HEK293 (cell line): ENCODE measurements around the gene SLC26A1.

Experiments
- CTCF ChIA-PET: fragments of 350-600 bp; formaldehyde crosslinking; extraction: SDS; loops from one replicate; lab custom pipeline; 2021; ENCODE audit warnings: antibody characterized with exemption; lab: Yijun Ruan, JAX
- POLR2A ChIA-PET: fragments of 300-600 bp; formaldehyde crosslinking; extraction: SDS; loops from one replicate; lab custom pipeline; 2020; ENCODE audit warnings: antibody characterized with exemption, inconsistent platforms; lab: Yijun Ruan, JAX
- H3K27ac ChIP-seq: fragments of 200-500 bp; sonication (Bioruptor generic); 2 replicates; pipeline ENCODE4 v1.5.1; 2014; ENCODE audit warnings: low read depth, low read length, control low read depth, inconsistent platforms; ENCODE audit errors: extremely low read depth
- H3K36me3 ChIP-seq, 2 experiments: fragments of 200-500 bp in 1 of 2; sonication (Bioruptor generic) in 1 of 2; 1 replicate in 1 of 2; 2 replicates in 1 of 2; pipeline ENCODE4 v1.5.1; 2014 to 2017; ENCODE audit warnings: inconsistent platforms in 2 of 2, low read length in 2 of 2; ENCODE audit not compliant: control insufficient read depth in 2 of 2, insufficient read depth in 1 of 2
- H3K4me1 ChIP-seq: fragments of 200-500 bp; sonication (Bioruptor generic); 2 replicates; pipeline ENCODE4 v1.5.1; 2014; ENCODE audit warnings: mild to moderate bottlenecking, low read length, inconsistent platforms; ENCODE audit not compliant: control insufficient read depth, insufficient read depth
- H3K4me3 ChIP-seq: 2 replicates; pipeline ENCODE4 v1.5.1; 2011; ENCODE audit warnings: low read depth, mild to moderate bottlenecking, control low read depth, low read length, moderate library complexity
- H3K9me3 ChIP-seq: fragments of 200-500 bp; sonication (Bioruptor generic); 2 replicates; pipeline ENCODE4 v1.5.1; 2014; ENCODE audit warnings: low read depth, low read length, inconsistent platforms; ENCODE audit not compliant: control insufficient read depth, insufficient read depth
- BCL11A ChIP-seq: fragments of 450-650 bp; formaldehyde crosslinking; IDR thresholded peaks from 2 replicates; pipeline ENCODE4 v1.5.1; 2016; ENCODE audit warnings: low read depth, missing biosample characterization, missing genetic modification characterization
- ELK4 ChIP-seq: IDR thresholded peaks from 2 replicates; pipeline ENCODE4 v1.6.1; 2011; ENCODE audit warnings: mild to moderate bottlenecking, low read depth, low read length, borderline replicate concordance
- GLIS1 ChIP-seq: fragments of 450-650 bp; formaldehyde crosslinking; IDR thresholded peaks from 2 replicates; pipeline ENCODE4 v1.5.1; 2016; ENCODE audit warnings: missing biosample characterization, missing genetic modification characterization
- GLIS2 ChIP-seq: fragments of 450-650 bp; formaldehyde crosslinking; IDR thresholded peaks from 2 replicates; pipeline ENCODE4 v1.5.1; 2016; ENCODE audit warnings: missing biosample characterization, missing genetic modification characterization
- HIC1 ChIP-seq: fragments of 450-650 bp; formaldehyde crosslinking; IDR thresholded peaks from 2 replicates; pipeline ENCODE4 v1.5.1; 2016; ENCODE audit warnings: missing biosample characterization, missing genetic modification characterization
- KLF1 ChIP-seq: fragments of 450-650 bp; formaldehyde crosslinking; IDR thresholded peaks from 2 replicates; pipeline ENCODE4 v1.5.1; 2016; ENCODE audit warnings: missing biosample characterization, missing genetic modification characterization
- ZNF138 ChIP-seq: fragments of 450-650 bp; formaldehyde crosslinking; IDR thresholded peaks from 2 replicates; pipeline ENCODE4 v1.5.1; 2016; ENCODE audit warnings: missing biosample characterization, missing genetic modification characterization, borderline replicate concordance
- ZNF202 ChIP-seq: fragments of 450-650 bp; formaldehyde crosslinking; IDR thresholded peaks from 2 replicates; pipeline ENCODE4 v1.5.1; 2016; ENCODE audit warnings: missing biosample characterization, missing genetic modification characterization, borderline replicate concordance
- ZNF341 ChIP-seq: fragments of 450-650 bp; formaldehyde crosslinking; IDR thresholded peaks from 2 replicates; pipeline ENCODE4; 2016; ENCODE audit warnings: low read depth, missing biosample characterization, missing genetic modification characterization
- ZNF529 ChIP-seq: fragments of 450-650 bp; formaldehyde crosslinking; IDR thresholded peaks from 2 replicates; pipeline ENCODE4 v1.5.1; 2017; ENCODE audit warnings: missing genetic modification characterization, missing biosample characterization; ENCODE audit not compliant: insufficient replicate concordance
- ZNF580 ChIP-seq: fragments of 450-650 bp; formaldehyde crosslinking; IDR thresholded peaks from 2 replicates; pipeline ENCODE4 v1.5.1; 2016; ENCODE audit warnings: missing biosample characterization, missing genetic modification characterization
- ZNF621 ChIP-seq: fragments of 450-650 bp; formaldehyde crosslinking; IDR thresholded peaks from 2 replicates; pipeline ENCODE4 v1.5.1; 2017; ENCODE audit warnings: missing biosample characterization, missing genetic modification characterization
- ZNF707 ChIP-seq: fragments of 450-650 bp; formaldehyde crosslinking; IDR thresholded peaks from 2 replicates; pipeline ENCODE4 v1.5.1; 2016; ENCODE audit warnings: missing biosample characterization, missing genetic modification characterization
- TF ChIP-seq, protein P1 (sequence below): fragments of 450-650 bp; formaldehyde crosslinking; IDR thresholded peaks from 2 replicates; pipeline ENCODE4 v1.5.1; 2016; ENCODE audit warnings: missing biosample characterization, missing genetic modification characterization, borderline replicate concordance

Gene SLC26A1

GRCh38 chr4:1023075-1023640 lies 30.0 kb upstream of the SLC26A1 start:
- Histone ChIP-seq H3K36me3 (peaks cover 0 to 21% of the 10 kb centered on the region in 2 experiments; a peak in 1 of 3 replicates), H3K27ac (no peak overlapping the region), H3K4me1 (no peaks in the 10 kb centered on the region), H3K9me3 (no peaks in the 10 kb centered on the region), H3K4me3 (no peak overlapping the region)
- TF ChIP-seq GLIS2 (tag by site-specific recombination) (0 out of 2 replicates have a peak, but pooled peaks have one; percentile 25), GLIS1 (tag by site-specific recombination) (no peak)
- POLR2A ChIA-PET, result no interaction called here
- CTCF ChIA-PET, result no interaction called here

DNA sequence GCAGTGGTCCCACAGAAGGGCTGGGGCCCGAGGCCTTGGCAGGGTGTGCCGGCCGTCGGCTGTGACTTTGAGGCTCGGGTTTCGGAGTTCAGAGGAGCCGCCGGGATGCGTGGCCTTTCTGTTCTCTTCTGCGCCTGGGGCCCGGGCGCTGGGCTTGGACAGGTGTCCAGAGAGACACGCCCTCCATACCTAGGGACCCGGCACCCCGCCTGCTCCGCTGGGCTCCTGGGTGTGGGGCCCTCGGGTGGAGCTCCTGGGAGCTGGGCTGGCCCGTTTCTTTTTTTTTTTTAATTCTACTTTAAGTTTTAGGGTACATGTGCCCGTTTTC lies 29.5 kb upstream of the SLC26A1 start:
- ChIA-PET CTCF (no interaction called here), POLR2A (no interaction called here)
- TF ChIP-seq ZNF621 (tag by site-specific recombination), result no peak
- TF ChIP-seq KLF1 (tag by site-specific recombination), result peak; percentile 92
- Histone ChIP-seq H3K4me1 (no peaks in the 10 kb centered on the region), H3K36me3 (peaks cover 0 to 21% of the 10 kb centered on the region in 2 experiments; a peak in 1 of 3 replicates), H3K9me3 (no peaks in the 10 kb centered on the region), H3K4me3 (no peak overlapping the region), H3K27ac (no peak overlapping the region)

GRCh38 chr4:1022051-1022738 lies 29.0 kb upstream of the SLC26A1 start:
- POLR2A ChIA-PET, result no interaction called here

GRCh38 chr4:1021386-1022050 lies 28.3 kb upstream of the SLC26A1 start:
- ChIA-PET POLR2A (no interaction called here), CTCF (no interaction called here)
- Histone ChIP-seq H3K27ac (no peak overlapping the region), H3K4me1 (no peaks in the 10 kb centered on the region), H3K9me3 (no peaks in the 10 kb centered on the region), H3K36me3 (peaks cover 0 to 21% of the 10 kb centered on the region in 2 experiments; a peak in 1 of 3 replicates), H3K4me3 (no peak overlapping the region)
- TF ChIP-seq ZNF707 (tag by site-specific recombination) (no peak), ZNF580 (tag by site-specific recombination) (no peak), ZNF341 (tag by site-specific recombination) (no peak), GLIS2 (tag by site-specific recombination) (peak; percentile 46; the same call in 1 of the 2 replicates), ZNF202 (tag by site-specific recombination) (no peak), ZNF529 (tag by site-specific recombination) (no peak), KLF1 (tag by site-specific recombination) (peak; percentile 52; the same call in 1 of the 2 replicates), HIC1 (tag by site-specific recombination) (peak; percentile 62; the same call in 1 of the 2 replicates), BCL11A (peak; percentile 27; the same call in 1 of the 2 replicates)
- TF ChIP-seq, protein P1, sequence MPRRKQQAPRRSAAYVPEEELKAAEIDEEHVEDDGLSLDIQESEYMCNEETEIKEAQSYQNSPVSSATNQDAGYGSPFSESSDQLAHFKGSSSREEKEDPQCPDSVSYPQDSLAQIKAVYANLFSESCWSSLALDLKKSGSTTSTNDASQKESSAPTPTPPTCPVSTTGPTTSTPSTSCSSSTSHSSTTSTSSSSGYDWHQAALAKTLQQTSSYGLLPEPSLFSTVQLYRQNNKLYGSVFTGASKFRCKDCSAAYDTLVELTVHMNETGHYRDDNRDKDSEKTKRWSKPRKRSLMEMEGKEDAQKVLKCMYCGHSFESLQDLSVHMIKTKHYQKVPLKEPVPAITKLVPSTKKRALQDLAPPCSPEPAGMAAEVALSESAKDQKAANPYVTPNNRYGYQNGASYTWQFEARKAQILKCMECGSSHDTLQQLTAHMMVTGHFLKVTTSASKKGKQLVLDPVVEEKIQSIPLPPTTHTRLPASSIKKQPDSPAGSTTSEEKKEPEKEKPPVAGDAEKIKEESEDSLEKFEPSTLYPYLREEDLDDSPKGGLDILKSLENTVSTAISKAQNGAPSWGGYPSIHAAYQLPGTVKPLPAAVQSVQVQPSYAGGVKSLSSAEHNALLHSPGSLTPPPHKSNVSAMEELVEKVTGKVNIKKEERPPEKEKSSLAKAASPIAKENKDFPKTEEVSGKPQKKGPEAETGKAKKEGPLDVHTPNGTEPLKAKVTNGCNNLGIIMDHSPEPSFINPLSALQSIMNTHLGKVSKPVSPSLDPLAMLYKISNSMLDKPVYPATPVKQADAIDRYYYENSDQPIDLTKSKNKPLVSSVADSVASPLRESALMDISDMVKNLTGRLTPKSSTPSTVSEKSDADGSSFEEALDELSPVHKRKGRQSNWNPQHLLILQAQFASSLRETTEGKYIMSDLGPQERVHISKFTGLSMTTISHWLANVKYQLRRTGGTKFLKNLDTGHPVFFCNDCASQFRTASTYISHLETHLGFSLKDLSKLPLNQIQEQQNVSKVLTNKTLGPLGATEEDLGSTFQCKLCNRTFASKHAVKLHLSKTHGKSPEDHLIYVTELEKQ (tag by site-specific recombination), result no peak

More at GRCh38 chr4:1022051-1022738, 29.0 kb upstream of the SLC26A1 start:
- H3K9me3 ChIP-seq, result no peaks in the 10 kb centered on the region
- H3K4me3 ChIP-seq, result no peak overlapping the region
- H3K27ac ChIP-seq, result no peak overlapping the region
- no peaks in the 10 kb centered on the region for H3K4me1 ChIP-seq
- TF ChIP-seq ZNF138 (tag by site-specific recombination) (no peak), ELK4 (no peak)
- CTCF ChIA-PET, result no interaction called here
- peaks cover 0 to 21% of the 10 kb centered on the region in 2 experiments; a peak in 1 of 3 replicates for H3K36me3 ChIP-seq
